GM19035 (cell line): ENCODE data around the gene LARGE1.

Experiments used
- ATAC-seq: cut with Tn5 transposase; IDR thresholded peaks from one replicate; pipeline ENCODE4 v1.9.1; 2021; ENCODE audit not compliant: unreplicated experiment

The LARGE1 gene

GRCh38 chr22:33886696-33887095 lies 33.6 kb downstream of the LARGE1 start:
- ATAC-seq: no peak

DNA sequence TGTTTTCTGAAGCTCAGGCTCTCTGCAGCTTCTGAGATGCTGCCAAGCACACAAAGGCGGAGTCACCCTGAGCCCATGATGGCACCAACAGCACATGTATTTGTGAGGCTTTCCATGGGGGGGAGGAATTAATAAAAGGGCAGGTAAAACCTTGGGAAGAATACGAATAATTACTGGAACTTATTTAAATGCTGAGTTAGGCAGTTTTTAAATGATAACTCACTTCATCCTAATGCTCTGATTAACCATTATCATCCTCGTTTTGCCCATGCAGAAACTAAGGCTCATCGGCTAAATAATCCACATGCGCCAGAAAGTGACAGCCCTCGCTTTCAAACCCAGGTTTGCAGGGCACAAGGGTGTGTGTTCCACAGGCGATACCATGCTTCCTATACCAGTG lies 35.4 kb downstream of the LARGE1 start:
- ATAC-seq: no peak

DNA sequence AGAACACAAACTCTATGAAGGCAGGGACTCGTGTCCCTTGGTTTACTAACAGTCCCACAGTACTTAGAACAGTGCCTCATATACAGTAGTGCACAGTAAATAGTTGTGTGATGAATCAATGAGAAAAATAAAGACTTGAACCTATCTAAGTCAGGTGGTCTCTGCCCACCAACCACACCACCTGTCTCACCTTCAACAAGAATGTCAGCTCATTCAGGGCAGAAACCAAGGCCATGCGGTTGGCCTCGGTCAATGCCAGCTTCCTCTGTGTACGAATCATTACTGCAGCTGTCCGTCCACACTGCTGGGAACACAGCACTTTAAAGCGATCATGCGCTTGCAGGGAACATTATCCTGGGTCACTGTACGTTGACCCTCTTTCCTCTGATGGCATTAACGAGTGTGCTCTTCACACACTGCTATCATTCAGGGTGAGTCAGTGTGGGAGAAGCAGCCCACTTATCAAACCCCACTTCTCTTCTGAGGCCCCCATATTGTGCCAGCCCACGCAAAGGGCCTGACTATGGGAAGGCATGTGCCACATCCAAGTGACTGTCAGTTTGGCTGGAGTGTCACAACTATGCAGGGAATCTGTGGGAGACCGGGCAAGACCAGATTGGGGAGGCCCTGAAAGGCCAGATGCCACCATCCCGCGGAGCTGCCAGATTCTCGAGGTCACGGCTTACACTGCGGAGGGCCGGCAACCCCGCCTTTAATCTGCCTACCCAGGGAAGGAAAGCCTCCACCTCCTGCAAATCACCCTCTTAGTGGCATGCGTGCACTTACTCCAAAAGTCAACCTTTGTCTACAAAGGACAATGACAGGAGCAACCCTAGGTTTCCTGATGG lies 36.1 kb downstream of the LARGE1 start:
- ATAC-seq: no peak

DNA sequence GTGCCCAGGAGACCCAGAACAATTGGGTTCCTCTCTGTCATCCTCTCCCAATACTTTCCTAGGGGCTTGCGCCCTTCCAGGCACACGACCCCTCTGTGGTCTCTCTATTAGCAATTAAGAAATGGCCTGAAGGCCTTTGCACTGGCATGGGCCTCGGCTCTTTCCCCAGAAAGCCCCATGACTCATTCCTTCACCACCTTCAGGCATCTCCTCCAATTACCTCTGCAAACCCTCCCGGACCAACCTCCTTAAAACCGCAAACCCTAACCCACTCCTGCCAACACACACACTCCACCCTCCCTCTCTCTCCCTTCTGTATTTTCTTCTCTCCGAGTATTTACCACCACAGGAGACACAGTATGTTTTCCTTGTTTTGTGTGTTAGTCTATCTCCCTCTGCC lies 36.7 kb downstream of the LARGE1 start:
- no peak for ATAC-seq

GRCh38 chr22:33882991-33883390 lies 37.3 kb downstream of the LARGE1 start:
- no peak for ATAC-seq

DNA sequence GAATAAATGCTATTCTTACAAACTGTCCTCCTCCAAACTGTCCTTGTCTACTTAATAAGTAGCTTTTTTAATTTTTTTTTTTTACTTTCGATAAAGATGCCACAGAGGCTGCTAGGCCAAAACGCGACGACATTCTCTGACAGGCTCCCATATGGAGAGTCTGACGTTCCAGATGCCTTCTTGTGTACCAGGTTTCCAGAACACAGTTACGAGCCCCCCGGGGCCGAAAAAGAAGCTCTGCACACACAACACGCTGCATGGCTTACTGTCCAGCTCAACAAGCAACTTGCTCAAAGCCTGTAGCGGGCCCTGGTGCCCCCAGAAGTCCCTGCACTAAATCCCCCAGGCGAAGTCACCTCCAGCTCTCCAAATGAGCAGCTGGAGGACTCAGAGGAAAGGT lies 39.3 kb downstream of the LARGE1 start:
- no peak for ATAC-seq

DNA sequence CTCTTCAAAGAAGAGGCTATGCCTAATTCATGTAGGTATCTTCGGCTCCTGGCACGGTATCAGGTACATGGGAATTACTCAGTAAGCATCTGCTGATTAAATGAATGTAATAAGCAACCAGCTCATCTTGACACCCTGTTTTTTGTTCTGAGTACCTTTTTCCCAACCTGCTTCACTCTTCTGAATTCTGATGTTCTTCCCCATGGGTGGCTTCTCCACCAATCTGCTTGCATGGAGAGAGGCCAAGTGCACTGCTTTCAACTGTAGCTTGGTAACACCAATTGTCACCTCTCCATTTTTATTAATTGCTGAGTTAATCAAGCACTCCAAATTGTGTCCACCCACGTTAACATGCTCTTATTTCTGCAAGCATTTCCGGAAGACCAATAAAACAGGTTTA lies 40.5 kb downstream of the LARGE1 start:
- no peak for ATAC-seq

- ATAC-seq: no peak
These were observed 45.0 kb downstream of the LARGE1 start for GRCh38 chr22:33875316-33875715.

DNA sequence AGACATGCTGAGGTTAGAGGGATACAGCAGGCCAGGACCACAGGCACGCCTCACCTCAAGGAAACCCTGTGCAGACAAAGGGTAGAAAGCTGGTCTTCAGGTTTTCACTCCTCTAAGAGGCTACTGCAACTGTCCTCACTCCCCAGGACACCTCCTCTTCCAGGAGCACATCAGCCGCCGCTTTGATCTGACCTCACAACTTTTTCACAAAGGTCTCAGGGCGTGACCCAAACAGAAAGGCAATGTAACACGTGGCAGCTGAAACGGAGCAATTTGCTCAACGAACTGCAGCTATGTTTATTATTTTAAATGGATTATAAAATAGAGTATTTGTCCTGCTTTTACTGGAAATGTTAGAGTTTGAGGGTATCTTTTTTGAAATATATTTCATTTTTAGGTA lies 46.1 kb downstream of the LARGE1 start:
- no peak for ATAC-seq

GRCh38 chr22:33873666-33874065 lies 46.6 kb downstream of the LARGE1 start:
- no peak for ATAC-seq

DNA sequence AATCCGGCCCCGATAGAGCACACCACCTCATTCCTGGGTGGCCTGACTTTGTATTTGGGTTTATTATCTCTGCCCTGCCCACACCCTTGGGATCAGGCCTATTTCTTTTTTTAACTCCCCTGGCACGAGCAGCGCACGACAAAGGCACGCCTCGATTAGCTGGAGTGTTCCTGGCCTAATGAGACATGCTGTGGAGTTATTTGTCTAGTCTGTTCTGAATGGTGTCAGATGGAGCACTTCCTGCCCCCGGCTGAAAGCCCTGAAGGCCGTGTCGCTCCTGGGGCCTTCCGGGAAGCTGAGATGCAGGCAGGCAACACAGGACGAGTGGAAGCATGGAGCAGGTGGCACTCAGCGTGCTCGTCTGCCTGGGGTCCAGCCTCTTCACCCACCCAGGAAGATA lies 47.1 kb downstream of the LARGE1 start:
- no peak for ATAC-seq

GRCh38 chr22:33871935-33872334 lies 48.3 kb downstream of the LARGE1 start:
- no peak for ATAC-seq

- no peak for ATAC-seq
These were observed 50.3 kb downstream of the LARGE1 start for GRCh38 chr22:33869946-33870345.

GRCh38 chr22:33867971-33868370 lies 52.3 kb downstream of the LARGE1 start:
- no peak for ATAC-seq

- no peak for ATAC-seq
These were observed 53.0 kb downstream of the LARGE1 start for GRCh38 chr22:33867118-33867866.

DNA sequence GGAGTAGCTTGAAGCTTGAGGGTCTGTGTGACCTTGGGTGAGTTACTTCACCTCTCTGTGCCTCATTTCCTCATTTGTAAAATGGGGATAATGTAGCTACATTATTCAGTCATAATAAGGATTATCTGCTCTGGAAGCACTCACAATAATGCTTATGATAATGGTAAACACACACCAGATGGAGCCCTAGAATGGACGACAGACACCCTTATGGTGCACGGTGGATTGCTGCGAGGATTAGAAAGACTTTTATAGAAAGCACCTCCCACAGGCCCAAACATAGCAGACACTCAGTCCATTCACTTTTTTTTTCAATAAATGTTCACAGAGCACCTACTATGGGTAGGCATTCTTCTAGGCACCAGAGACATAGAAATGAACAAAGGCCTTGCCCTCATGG lies 53.8 kb downstream of the LARGE1 start:
- no peak for ATAC-seq

- ATAC-seq: no peak
These were observed 54.3 kb downstream of the LARGE1 start for GRCh38 chr22:33865996-33866395.

DNA sequence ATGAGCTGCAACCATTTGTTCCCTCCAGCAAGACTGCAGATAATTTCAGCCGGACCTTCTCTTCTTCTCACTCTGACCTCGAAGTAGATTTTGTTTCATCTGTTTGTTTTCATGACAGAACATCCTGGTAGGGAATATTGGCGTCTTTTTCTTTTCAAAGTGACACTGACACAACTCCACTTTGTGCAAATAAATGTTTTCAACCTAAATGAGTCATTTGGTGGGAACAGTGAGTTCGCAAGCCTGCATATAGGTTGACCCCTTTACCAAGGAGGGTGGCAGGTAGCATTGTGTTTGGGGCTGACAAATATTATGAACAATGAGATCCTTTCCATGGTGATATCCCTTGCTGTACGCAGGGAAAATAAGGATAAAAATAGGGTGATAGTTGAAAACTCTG lies 55.0 kb downstream of the LARGE1 start:
- no peak for ATAC-seq

- no peak for ATAC-seq
These were observed 55.5 kb downstream of the LARGE1 start for GRCh38 chr22:33864723-33865130.

DNA sequence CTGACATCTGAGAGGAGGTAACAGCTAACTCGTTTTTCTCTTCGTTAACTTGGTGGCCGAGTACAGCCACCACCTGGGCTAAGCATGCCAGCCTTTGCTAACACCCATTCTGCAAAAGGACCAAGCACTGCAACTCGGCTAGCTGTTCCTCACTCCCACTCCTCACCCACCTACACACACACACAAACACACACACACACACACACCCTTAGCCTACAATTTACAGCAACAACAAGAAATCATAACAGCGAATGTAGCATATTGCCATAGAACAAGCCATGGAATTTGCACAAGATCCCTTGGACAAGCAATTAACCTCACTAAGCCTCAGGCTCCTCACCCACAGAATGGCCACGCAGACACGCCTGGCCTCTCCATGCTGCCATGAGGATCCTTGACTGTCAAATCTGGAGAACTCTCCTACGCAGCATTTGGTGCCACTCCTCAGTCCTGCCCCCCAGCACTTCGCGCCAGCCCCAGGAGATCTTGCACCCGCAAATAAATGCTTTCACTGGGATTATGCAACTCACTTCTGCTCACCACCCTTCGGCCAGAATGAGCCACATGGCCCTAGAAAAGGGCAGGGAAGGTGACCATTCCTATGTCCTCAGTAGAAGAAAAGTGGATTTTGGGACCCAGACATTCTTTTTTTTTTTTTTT lies 58.9 kb downstream of the LARGE1 start:
- ATAC-seq: no peak

- ATAC-seq: no peak
These were observed 59.9 kb downstream of the LARGE1 start for GRCh38 chr22:33860386-33860785.

DNA sequence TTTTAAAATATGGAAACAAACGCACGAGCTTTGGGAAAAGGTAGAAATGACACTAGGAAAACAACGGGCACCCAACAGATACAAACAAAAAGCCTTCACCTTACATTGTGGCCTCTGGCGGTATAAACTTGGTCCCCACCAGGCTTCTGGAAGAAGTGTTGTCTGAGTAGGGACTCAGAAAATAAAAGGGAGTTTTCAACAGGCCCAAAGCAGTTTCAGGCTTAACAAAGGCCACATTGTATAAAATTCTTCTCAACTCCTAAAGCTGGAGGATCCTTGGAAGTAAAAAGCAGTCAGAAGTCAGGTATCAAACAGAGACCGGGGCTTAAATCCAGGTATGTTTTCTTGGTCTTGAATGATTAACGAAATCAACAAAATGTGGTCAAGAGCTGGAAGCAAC lies 61.0 kb downstream of the LARGE1 start:
- no peak for ATAC-seq
